ENCODE data around the gene OR8D2.

- TF ChIP-seq CTCF (conservative IDR thresholded peaks at IDR 0.05; ENCODE audit: low read depth, low read length) (no peak), RCOR1 (IDR thresholded peaks at IDR 0.05; ENCODE audit: insufficient replicate concordance, low read length) (no peak), POLR2A (IDR thresholded peaks at IDR 0.05; ENCODE audit: low read depth, low read length) (no peak), BHLHE40 (IDR thresholded peaks at IDR 0.05; ENCODE audit: low read depth, low read length) (no peak), CEBPB (IDR thresholded peaks at IDR 0.05; ENCODE audit: low read depth, low read length) (no peak), MAZ (IDR thresholded peaks at IDR 0.05; ENCODE audit: borderline replicate concordance, low read depth, low read length) (no peak), CHD1 (IDR thresholded peaks at IDR 0.05; ENCODE audit: low read depth, low read length) (no peak), MXI1 (IDR thresholded peaks at IDR 0.05; ENCODE audit: borderline replicate concordance, low read depth, low read length) (no peak), FOS (IDR thresholded peaks at IDR 0.05; ENCODE audit: low read depth, low read length) (no peak)
- TF ChIP-seq, protein P1, sequence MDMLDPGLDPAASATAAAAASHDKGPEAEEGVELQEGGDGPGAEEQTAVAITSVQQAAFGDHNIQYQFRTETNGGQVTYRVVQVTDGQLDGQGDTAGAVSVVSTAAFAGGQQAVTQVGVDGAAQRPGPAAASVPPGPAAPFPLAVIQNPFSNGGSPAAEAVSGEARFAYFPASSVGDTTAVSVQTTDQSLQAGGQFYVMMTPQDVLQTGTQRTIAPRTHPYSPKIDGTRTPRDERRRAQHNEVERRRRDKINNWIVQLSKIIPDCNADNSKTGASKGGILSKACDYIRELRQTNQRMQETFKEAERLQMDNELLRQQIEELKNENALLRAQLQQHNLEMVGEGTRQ (IDR thresholded peaks at IDR 0.05; ENCODE audit: low read depth, low read length) = no peak
These were observed 22.1 kb downstream of the OR8D2 start for GRCh38 chr11:124297921-124298320.

Data from IMR-90 (cell line).